Body of pancreas (tissue), 4 donors: ENCODE measurements around the gene NCS1. TPM values are rescaled to one million over a fixed set of nuclear protein-coding genes. Genes with fewer than 3 reads are reported as not detected.

Source experiments
- ATAC-seq: fragments of 150-250 bp; one replicate; pipeline ENCODE4 v1.9.1; 2016
- DNase-seq, 4 donors: peaks; one replicate each; pipeline ENCODE4 v3.0.0-alpha.2; 2019
- H3K27ac ChIP-seq, 4 donors: fragments of 200-600 bp; sonication (generic); 1 replicate in 3 of 4; 2 replicates in 1 of 4; pipeline versions ENCODE4 v1.5.1 to v1.6.1; 2016 to 2019; ENCODE audit warnings: mild to moderate bottlenecking in 1 of 4, mixed read lengths in 1 of 4, moderate library complexity in 1 of 4
- H3K27me3 ChIP-seq, 2 donors: fragments of 200-600 bp; sonication (generic); one replicate each; pipeline ENCODE4 v1.6.0; 2016; ENCODE audit warnings: mild to moderate bottlenecking in 1 of 2
- H3K36me3 ChIP-seq, 2 donors: fragments of 200-600 bp; sonication (generic); replicated peaks in 1 of 2; 2 replicates each; pipeline ENCODE4 v1.5.1; 2016; ENCODE audit warnings: low read depth in 2 of 2; ENCODE audit not compliant: insufficient read depth in 1 of 2
- H3K4me1 ChIP-seq: fragments of 200-600 bp; sonication (generic); one replicate; pipeline ENCODE4 v1.6.0; 2016
- H3K4me3 ChIP-seq, 2 donors: fragments of 200-600 bp; sonication (generic); 1 replicate in 1 of 2; 2 replicates in 1 of 2; pipeline ENCODE4 v1.5.1; 2016 to 2019
- H3K9me3 ChIP-seq, 3 donors: fragments of 200-600 bp; sonication (generic); 1 replicate in 2 of 3; 2 replicates in 1 of 3; pipeline ENCODE4 v1.5.1; 2016
- POLR2A ChIP-seq, 3 donors: fragments of 450-650 bp; IDR thresholded peaks; one replicate each; pipeline ENCODE4 v1.6.1; 2016; ENCODE audit warnings: antibody characterized with exemption in 3 of 3, mild to moderate bottlenecking in 2 of 3
- WGBS, 2 donors: methylation state at CpG; one replicate each; pipeline ENCODE4 v1.1.5; 2017; 5-methylcytosine and 5-hydroxymethylcytosine counted together
- intact Hi-C: fragments of 100-400 bp; cut with DNase I; formaldehyde crosslinking; loops from one replicate; pipeline ENCODE4 v1.15.1; 2023
- total RNA-seq, 2 donors: library from RNA; depleted of rRNA; stranded (reverse); fragments of >200 nt; gene quantifications; one replicate each; pipeline ENCODE4 v1.1.0, GENCODE V29; 2016
- TF ChIP-seq, protein P1 (sequence below), 7 experiments: fragments of 450-650 bp in 4 of 7; fragments of 200-600 bp in 3 of 7; sonication (generic) in 3 of 7; IDR thresholded peaks; one replicate each; pipeline ENCODE4 v1.5.1; 2016 to 2019; ENCODE audit warnings: antibody characterized with exemption in 7 of 7

Gene NCS1
- total RNA-seq, 2 donors from 2014 or later = 3.9 to 4.3 TPM

- DNase-seq (no peak), ATAC-seq (no peak)
- Histone ChIP-seq H3K36me3 (no peaks in the 10 kb centered on the region), H3K4me3 (no peak overlapping the region), H3K27ac (no peak overlapping the region), H3K27me3 (no peaks in the 10 kb centered on the region), H3K9me3 (no peaks in the 10 kb centered on the region), H3K4me1 (peaks cover 43% of the 10 kb centered on the region)
- intact Hi-C loops = no loop called here
- WGBS, 2 donors = 80 to 83% methylated on average over 1 of the region's 1 CpG
- TF ChIP-seq, protein P1, sequence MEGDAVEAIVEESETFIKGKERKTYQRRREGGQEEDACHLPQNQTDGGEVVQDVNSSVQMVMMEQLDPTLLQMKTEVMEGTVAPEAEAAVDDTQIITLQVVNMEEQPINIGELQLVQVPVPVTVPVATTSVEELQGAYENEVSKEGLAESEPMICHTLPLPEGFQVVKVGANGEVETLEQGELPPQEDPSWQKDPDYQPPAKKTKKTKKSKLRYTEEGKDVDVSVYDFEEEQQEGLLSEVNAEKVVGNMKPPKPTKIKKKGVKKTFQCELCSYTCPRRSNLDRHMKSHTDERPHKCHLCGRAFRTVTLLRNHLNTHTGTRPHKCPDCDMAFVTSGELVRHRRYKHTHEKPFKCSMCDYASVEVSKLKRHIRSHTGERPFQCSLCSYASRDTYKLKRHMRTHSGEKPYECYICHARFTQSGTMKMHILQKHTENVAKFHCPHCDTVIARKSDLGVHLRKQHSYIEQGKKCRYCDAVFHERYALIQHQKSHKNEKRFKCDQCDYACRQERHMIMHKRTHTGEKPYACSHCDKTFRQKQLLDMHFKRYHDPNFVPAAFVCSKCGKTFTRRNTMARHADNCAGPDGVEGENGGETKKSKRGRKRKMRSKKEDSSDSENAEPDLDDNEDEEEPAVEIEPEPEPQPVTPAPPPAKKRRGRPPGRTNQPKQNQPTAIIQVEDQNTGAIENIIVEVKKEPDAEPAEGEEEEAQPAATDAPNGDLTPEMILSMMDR (IDR thresholded peaks at IDR 0.05) = no peak
- no peak for TF ChIP-seq POLR2A (IDR thresholded peaks at IDR 0.05)
Measured at GRCh38 chr9:130189840-130190239, 17.6 kb downstream of the NCS1 start.

GRCh38 chr9:130191068-130191748, 19.0 kb downstream of the NCS1 start:
- DNase-seq (no peak), ATAC-seq (no peak)
- no peak overlapping the region for H3K4me3 ChIP-seq
- no peaks in the 10 kb centered on the region for H3K9me3 ChIP-seq
- H3K36me3 ChIP-seq = no peaks in the 10 kb centered on the region
- no peak for TF ChIP-seq POLR2A (IDR thresholded peaks at IDR 0.05)
- TF ChIP-seq, protein P1 (IDR thresholded peaks at IDR 0.05) = no peak
- no peak overlapping the region for H3K27ac ChIP-seq
- intact Hi-C loops = no loop called here
- H3K4me1 ChIP-seq = peaks cover 34% of the 10 kb centered on the region
- H3K27me3 ChIP-seq = no peaks in the 10 kb centered on the region
- 95 to 97% methylated on average over 6 to 25 of the region's 26 CpGs for WGBS, 2 donors

DNA sequence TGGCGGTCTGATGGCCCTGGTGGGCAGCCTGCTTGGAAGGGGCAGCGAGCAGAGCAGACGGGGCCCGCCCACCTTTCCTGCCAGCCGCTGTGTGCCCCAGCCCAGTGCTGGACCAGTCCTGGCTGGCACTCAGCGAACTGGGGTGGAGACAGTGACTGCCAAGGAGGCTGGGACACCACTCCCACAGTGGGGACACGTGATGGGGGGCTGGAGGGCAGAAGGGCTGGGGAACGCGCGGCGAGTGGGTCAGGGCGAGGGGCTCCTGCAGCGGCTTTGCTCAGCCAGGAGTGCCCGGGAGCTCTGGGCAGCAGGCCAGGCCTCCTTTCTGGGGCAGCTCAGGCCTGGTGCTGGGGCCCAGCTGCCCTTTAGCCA, 19.5 kb downstream of the NCS1 start:
- no peaks in the 10 kb centered on the region for H3K36me3 ChIP-seq
- intact Hi-C loops = no loop called here
- no peaks in the 10 kb centered on the region for H3K9me3 ChIP-seq
- ATAC-seq (no peak), DNase-seq (peak in 1 of 4 donors; percentile 37)
- TF ChIP-seq POLR2A (IDR thresholded peaks at IDR 0.05) = no peak
- TF ChIP-seq, protein P1 (IDR thresholded peaks at IDR 0.05) = no peak
- H3K27ac ChIP-seq = no peak overlapping the region
- WGBS, 2 donors = 89 to 90% methylated on average over 5 to 14 of the region's 14 CpGs
- no peak overlapping the region for H3K4me3 ChIP-seq
- no peaks in the 10 kb centered on the region for H3K27me3 ChIP-seq
- peaks cover 33% of the 10 kb centered on the region for H3K4me1 ChIP-seq

DNA sequence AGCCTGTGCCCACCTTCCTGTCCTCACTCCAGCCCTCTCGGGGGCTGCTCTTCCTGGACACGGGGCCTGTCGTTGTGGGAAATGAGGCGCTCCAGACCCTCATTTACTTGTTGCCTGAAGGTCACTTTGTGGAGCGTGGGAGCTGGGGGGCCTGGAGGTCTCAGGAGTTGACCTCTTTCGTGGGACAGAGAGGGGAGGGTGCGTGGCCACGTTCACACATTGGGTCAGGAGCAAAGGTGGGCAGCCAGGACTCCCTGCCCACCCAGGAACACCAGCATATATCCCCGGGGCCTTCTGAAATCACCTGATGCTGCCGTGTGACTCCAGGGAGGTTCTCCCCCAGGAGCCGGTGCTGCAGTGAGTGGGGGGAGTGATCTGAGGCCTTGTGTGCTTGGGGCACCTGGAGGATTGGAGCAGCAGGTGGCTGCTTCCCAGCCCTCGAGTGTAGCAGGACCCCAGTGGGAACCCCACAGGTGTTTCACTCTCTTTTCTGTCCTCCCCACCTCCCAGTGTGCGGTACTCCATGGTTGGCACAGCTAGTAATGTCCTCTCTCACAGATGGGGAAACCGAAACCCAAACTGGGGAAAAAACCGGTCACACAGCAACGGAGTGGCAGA, 20.3 kb downstream of the NCS1 start:
- intact Hi-C loops = no loop called here
- peak; percentile 26 to 84 (median 74) for DNase-seq
- H3K27me3 ChIP-seq = no peaks in the 10 kb centered on the region
- 47 to 54% methylated on average over 6 to 16 of the region's 16 CpGs for WGBS, 2 donors
- peak overlapping the region in 3 of 4 donors; percentile 1 to 65 (median 50) for H3K27ac ChIP-seq
- peak; percentile 39 for ATAC-seq
- no peaks in the 10 kb centered on the region for H3K36me3 ChIP-seq
- H3K4me3 ChIP-seq = no peak overlapping the region
- H3K9me3 ChIP-seq = no peaks in the 10 kb centered on the region
- H3K4me1 ChIP-seq = peaks cover 28% of the 10 kb centered on the region
- TF ChIP-seq, protein P1 (IDR thresholded peaks at IDR 0.05) = no peak
- TF ChIP-seq POLR2A (IDR thresholded peaks at IDR 0.05) = peak in 1 of 3 donors; percentile 10
